Uterus (tissue), 2 donors: Measurements from ENCODE around the gene DCTN2.
"Not testable (repeated sequence)": the region's sequence is repeated elsewhere in the genome, so short reads cannot be mapped to it uniquely, and the experiment has no call there.

Experiments
- POLR2A ChIP-seq, 2 donors: fragments of 450-650 bp; IDR thresholded peaks; one replicate each; pipeline ENCODE4 v1.6.1; 2016; ENCODE audit warnings: antibody characterized with exemption in 2 of 2, mild to moderate bottlenecking in 1 of 2, moderate library complexity in 1 of 2
- TF ChIP-seq, protein P1 (sequence below), 4 experiments: fragments of 200-600 bp in 2 of 4; fragments of 450-650 bp in 2 of 4; sonication (generic) in 2 of 4; IDR thresholded peaks; one replicate each; pipeline ENCODE4 v1.5.1; 2016 to 2019; ENCODE audit warnings: antibody characterized with exemption in 4 of 4, mild to moderate bottlenecking in 2 of 4, moderate library complexity in 1 of 4

DNA sequence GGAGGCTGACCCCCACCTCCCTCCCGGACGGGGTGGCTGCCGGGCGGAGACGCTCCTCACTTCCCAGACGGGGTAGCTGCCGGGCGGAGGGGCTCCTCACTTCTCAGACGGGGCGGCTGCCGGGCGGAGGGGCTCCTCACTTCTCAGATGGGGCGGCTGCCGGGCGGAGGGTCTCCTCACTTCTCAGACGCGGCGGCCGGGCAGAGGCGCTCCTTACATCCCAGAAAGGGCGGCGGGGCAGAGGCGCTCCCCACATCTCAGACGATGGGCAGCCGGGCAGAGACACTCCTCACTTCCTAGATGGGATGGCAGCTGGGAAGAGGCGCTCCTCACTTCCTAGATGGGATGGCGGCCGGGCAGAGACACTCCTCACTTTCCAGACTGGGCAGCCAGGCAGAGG lies 39.2 kb downstream of the DCTN2 start:
- TF ChIP-seq, protein P1, sequence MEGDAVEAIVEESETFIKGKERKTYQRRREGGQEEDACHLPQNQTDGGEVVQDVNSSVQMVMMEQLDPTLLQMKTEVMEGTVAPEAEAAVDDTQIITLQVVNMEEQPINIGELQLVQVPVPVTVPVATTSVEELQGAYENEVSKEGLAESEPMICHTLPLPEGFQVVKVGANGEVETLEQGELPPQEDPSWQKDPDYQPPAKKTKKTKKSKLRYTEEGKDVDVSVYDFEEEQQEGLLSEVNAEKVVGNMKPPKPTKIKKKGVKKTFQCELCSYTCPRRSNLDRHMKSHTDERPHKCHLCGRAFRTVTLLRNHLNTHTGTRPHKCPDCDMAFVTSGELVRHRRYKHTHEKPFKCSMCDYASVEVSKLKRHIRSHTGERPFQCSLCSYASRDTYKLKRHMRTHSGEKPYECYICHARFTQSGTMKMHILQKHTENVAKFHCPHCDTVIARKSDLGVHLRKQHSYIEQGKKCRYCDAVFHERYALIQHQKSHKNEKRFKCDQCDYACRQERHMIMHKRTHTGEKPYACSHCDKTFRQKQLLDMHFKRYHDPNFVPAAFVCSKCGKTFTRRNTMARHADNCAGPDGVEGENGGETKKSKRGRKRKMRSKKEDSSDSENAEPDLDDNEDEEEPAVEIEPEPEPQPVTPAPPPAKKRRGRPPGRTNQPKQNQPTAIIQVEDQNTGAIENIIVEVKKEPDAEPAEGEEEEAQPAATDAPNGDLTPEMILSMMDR (IDR thresholded peaks at IDR 0.05) = not testable (repeated sequence)
- TF ChIP-seq POLR2A (IDR thresholded peaks at IDR 0.05) = not testable (repeated sequence)
